HPDE6-E6E7 (cell line): ENCODE results near the gene NEMF.
A peak's percentile ranks its signal among the peaks of the same experiment; 100 is the strongest.
"Not testable (repeated sequence)": the region's sequence is repeated elsewhere in the genome, so short reads cannot be mapped to it uniquely, and the experiment has no call there.

Experiments used
- DNase-seq: peaks from one replicate; pipeline ENCODE4 v3.0.0; 2011; ENCODE audit warnings: missing footprints; ENCODE audit errors: extremely low spot score

NEMF gene

DNA sequence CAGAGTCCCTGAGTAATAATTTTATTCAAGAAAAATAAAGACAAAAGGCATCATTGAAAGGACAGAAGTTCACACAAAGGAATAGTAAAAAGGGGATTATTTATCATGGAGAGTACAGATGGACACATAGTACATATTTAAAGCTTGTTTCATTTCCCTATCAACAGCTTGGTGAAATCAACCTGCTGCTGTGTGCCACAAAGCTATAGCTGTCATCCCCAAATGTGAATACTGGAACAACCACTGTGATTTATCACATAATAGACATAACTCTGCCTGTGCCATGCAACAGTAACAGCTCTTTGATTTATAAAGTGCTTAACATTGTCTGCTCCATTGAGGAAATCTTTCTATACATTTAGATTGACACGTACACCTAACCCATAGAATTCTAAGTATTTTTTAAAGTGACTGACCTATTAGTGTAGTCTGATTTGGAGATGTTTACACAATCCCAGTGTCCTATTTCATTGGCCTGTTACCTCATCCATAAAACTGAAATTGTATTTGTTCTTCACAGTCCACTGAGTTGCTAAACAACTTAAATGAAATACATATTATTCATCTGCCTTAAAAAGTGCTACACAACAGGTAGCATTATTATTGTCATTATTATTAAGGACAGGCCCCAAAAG, 3.3 kb downstream of the NEMF start:
- DNase-seq = no peak

DNA sequence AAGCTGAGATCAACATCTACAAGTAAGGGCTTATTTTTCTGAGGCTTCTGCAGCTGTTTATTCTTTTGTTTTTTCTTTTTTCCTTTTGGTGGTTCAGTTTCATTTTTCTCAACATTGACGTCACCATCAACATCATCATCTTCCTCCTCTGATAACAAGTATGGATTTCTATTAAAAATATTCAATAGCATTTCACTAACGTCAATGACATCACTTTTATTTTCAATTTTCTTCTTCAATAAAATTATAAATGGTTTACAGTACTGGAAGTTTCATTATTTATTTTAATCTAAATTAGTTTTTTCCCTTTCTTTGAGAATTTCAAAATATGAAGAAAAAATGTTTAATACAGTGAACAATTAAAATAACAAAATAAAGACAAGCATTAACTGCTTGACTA, 23.9 kb downstream of the NEMF start:
- DNase-seq = no peak

DNA sequence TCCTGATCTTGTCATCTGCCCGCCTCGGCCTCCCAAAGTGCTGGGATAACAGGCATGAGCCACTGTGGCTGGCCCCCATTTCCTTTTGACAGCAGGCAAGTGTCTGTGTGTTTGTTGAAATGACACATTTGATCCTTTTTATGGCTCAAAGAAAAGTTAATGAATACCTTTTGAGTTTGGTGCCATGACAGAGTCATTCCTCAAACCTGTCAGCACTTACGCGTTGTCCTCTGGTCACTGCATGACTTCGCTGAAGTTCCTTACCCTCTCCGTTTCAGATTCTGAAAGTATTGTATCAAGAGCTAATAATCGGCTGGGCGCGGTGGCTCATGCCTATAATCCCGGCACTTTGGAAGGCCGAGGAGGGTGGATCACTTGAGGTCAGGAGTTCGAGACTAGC, 32.4 kb downstream of the NEMF start:
- no peak for DNase-seq

DNA sequence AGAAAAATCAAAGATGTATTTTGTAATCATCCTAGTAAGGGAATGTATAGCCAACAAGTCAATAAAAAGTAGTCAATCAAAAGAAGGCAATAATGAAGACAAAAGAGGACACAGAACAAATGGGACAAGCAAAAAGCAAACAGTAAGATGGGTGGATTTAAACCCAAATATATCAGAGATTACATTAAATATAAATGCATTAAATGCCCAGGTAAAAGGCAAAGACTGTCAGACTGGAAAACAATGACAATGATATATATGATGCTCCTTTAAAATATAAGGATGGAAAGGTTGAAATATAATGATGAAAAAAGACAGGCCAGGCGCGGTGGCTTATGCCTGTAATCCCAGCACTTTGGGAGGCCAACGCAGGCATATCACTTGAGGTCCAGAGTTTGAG, 35.7 kb downstream of the NEMF start:
- DNase-seq = no peak

DNA sequence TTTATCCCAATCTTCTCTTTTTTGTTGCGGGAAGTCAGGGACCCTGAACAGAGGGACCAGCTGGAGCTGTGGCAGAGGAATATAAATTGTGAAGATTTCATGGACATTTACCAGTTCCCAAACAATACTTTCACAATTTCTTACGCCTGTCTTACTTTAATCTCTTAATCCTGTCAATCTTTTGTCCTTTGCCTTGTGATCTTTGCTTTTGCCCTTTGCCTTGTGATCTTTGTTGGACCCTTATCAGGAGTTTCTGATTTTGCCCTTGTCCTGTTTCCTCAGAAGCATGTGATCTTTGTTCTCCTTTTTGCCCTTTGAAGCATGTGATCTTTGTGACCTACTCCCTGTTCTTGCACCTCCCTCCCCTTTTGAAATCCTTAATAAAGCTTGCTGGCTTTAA, 36.5 kb downstream of the NEMF start:
- not testable (repeated sequence) for DNase-seq

DNA sequence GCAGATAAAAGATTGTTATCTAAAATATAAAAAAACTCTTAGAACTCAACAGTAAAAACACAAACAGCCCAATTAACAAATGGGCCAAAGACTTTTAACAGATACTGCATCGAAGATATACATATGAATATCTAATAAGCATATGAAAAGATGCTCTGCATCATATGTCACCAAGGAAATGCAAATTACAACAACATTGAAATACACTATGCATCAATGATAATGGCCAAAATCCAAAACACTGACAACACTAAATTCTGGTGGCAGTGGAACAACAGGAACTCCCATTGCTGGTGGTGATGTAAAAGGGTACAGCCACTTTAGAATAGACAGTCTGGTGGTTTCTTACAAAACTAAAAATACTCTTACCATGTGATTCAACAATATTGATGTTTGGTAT, 43.8 kb downstream of the NEMF start:
- no peak for DNase-seq

DNA sequence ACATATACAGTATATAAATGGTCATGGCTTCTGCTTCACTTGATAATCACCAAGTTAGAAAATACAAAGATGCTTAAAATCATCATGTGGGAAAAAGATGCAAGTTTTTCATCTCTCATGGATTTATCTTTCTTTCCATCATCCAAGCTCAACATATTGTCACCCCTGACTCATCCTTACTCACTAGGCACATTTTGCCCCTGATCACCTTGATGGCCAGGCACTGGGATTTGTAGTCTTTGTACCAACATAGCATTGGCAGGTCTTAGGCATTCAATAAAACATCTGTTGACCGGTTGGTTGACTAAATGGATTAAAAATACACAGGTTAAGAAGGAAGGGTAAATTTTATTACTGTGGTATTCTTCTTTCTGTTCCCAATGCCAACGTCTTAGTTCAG, 56.6 kb downstream of the NEMF start:
- DNase-seq = no peak

DNA sequence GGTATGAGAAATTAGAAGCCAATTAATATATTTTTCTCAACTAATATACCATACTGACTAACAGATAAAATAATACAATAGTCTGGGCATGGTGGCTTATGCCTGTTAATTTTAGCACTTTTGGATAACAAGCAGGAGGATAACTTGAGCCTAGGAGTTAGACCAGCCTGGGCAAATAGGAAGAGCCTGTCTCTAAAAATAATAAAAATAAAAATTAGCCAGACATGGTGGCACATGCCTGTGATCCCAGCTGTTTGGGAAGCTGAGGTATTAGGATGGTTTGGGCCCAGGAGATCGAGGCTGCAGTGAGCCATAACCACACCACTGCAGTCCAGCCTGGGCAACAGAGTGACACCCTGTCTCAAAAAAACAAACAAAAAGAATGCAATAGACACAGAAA, 60.0 kb downstream of the NEMF start:
- no peak for DNase-seq

DNA sequence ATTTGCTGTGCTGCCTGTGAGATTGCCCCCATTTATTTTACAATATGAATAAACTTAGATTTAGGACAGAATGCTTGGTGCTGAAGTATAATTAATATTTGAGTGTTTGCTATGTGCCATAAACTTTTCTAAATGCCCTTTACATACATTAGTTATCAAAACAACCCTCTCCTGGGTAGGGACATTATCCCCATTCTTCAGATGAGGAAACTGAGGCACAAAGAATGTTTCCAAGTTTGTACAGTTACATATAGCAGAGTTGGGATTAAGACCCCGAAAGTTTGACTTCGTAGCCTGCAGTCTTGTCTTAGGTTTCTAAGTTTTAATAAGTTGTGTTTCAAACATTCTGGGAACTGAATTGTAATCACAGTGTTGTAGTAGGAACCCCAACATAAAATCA, 66.3 kb downstream of the NEMF start:
- DNase-seq = no peak

DNA sequence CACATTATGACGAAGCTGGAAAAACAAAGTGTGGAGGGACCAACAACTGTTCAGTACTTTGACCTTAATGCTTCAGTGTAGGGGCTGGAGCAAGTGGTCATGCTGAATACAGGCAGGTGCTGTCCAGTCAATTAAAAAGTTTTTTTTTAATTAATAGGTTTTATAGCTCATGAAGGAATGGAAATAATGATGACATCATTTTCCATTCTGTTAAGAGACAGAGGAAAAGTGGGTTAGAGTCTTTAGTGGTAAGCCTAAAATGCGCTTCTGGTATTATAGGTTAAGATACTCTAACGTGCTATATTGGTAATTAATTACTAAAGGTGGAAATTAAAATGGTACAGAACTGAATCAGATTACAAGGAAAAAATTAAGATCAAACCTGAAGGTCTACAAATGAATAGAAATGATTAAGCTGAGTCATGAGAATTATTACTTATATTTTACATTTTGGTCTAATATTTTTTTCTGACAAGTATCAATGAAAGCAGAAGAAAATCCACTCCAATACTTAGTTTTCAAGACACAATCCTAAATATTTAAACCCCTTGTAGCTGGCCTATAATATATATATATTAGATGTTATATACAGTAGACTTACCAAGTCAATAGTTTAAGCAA, 69.1 kb downstream of the NEMF start:
- DNase-seq = no peak

DNA sequence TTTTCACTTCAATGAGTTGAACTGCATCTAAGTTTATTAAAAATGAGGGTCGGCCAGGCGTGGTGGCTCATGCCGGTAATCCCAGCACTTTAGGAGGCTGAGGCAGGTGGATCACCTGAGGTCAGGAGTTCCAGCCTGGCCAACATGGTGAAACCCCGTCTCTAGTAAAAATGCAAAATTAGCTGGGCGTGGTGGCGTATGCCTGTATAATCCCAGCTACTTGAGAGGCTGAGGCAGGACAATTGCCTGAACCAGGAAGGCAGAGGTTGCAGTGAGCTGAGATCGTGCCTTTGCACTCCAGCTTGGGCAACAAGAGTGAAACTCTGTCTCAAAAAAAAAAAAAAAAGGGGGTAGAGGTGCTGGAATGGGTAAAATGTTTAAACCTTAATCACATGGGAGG, 71.5 kb downstream of the NEMF start:
- DNase-seq = not testable (repeated sequence)

DNA sequence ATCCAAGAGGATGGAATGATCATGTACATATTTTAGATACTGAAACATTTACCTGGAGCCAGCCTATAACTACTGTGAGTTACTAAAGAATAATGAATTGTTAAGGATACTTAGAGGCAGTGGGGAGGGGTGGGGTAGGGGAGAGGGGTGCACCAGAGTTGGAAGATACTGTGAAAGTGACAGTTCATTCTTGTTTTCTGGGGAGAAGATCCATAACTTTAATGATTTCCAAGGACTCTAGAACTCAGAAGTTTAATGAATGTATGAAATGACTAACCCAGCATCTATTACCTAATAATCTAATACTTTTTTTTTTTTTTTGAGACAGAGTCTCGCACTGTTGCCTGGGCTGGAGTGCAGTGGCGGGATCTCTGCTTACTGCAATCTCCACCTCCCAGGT, 74.2 kb downstream of the NEMF start:
- no peak for DNase-seq

DNA sequence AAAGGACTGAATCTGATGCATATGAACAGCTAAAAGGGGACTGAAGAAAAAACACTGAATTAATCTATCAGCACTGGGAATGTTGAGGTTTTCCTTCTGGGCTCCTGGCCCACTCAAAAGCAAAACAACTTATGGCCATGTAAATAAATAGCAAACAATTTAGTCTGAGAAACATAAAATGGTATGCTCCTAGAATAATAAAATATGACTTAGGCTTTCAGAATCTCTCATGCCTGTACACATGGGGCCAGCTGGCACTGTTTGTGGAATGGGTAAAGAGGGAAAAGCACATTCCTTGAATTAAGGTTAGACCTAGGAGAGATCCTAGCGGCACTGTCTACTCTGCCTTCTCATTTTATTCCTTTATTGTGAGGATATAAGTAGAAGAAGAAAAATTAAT, 78.5 kb downstream of the NEMF start:
- no peak for DNase-seq

DNA sequence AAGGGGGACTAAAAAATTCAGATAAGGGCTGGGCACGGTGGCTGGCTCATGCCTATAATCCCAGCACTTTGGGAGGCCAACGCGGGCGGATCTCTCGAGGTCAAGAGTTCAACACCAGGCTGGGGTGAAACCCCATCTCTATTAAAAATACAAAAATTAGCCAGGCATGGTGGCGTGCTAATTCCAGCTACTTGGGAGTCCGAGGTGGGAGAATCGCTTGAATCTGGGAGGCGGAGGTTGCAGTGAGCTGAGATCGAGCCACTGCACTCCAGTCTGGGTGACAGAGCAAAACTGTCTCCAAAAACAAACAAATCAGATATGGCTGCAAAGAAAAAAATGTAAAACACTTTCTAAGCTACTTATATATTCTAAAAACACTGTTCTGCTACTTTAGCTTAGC, 80.9 kb downstream of the NEMF start:
- DNase-seq = not testable (repeated sequence)

DNA sequence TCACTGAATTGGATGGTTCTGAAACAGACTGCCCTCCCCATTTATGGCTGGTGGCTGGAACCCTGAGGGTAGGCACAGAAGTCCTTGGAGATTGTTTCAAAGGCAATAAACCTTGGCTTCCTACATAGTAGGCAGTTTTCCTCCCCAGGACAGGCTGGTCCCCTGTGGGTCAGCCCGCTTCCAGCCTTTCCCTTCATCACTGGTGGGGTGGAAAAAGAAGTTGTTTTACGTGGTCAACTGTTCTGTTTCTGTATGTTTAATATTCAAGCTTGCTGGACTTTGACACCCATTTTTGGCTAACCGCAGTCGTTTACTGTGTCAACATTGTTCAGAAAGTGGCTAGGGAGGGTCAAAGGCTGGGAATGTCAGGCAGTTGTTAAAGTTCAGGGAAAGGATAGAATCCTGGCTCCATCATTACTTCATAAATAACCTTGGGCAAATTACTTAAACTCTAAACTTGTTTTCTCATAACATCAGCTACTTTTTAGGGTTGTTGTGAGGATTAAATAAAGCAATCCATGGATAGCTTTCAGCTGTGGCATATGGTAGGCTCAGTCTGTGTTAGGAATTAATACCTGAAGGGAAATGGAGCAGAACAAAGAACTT, 82.3 kb downstream of the NEMF start:
- no peak for DNase-seq

DNA sequence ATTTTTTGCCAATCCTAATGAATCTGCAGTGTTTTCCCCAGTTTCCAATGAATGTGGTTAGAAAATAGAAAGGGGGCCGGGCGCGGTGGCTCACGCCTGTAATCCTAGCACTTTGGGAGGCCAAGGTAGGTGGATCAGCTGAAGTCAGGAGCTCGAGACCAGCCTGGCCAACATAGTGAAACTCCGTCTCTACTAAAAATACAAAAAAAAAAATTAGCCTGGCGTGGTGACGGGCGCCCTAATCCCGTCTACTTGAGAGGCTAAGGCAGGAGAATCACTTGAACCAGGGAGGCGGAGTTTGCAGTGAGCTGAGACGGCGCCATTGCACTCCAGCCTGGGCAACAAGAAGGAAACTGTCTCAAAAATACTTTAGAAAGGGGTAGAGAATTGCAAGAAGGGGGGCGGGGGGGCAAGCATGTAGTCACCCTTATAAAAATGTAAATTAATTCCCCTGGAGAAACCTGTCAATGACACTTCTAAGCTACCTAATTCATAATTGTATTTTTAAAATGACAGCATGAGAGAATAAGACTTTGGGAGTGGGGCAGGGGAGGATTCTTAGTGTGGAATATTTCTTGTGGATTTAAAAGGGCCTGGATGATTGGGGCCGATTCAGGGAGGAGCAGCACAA, 82.9 kb downstream of the NEMF start:
- DNase-seq = no peak

DNA sequence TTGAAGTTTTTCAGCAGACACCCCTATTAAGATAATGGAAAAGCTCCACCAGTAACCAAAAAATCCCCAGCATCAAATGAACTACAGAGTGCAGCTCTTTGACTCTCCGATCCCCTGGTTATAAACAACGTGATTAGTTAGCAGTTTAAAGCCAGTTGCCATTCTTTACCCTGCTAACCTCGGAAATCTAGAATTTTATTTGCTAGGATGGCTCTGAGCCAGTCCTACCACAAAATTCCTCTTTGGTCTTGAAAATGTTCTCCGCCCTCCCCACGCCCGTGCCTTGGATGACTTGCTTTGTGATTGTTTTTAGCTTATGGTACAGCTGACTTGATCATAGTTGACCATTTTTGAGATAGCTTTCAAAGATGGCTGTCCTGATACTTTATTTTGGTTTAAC, 83.4 kb downstream of the NEMF start:
- DNase-seq = no peak

DNA sequence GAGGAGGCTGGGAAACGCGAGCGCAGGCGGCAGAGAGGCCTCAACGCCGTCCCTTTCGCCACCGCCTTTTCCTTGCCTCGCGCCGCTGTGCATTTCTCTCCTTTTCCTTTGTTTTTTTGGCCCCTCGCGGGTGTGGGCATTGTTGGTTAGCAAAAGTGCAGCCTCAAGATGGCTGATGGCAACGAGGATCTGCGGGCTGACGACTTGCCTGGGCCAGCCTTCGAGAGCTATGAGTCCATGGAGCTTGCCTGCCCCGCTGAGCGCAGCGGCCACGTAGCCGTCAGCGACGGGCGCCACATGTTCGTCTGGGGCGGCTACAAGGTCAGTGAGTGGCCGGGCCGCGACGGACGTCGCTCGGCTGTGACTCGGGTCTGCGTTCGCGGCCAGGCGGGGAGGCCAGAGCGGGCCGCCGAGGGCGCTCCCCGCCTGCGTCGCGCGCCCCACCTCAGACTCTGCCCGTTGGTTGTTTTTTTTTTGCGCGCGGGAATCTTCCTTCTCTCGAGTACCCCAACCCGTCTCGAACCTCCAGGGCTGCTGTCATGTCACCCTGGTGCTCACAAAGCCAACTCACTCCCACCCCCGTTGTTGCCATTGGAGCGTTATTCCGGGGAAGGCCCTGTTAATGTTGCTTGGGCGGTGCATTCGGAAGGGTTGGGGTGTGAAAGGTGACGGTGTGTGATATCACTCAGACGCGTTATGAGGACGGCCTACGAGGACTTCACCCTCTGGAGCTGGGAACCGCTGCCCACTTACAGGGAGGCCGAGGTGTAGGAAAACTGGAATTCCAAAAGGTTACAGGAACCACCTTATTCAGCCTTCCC, 84.1 kb downstream of the NEMF start:
- peak; percentile 60 for DNase-seq

DNA sequence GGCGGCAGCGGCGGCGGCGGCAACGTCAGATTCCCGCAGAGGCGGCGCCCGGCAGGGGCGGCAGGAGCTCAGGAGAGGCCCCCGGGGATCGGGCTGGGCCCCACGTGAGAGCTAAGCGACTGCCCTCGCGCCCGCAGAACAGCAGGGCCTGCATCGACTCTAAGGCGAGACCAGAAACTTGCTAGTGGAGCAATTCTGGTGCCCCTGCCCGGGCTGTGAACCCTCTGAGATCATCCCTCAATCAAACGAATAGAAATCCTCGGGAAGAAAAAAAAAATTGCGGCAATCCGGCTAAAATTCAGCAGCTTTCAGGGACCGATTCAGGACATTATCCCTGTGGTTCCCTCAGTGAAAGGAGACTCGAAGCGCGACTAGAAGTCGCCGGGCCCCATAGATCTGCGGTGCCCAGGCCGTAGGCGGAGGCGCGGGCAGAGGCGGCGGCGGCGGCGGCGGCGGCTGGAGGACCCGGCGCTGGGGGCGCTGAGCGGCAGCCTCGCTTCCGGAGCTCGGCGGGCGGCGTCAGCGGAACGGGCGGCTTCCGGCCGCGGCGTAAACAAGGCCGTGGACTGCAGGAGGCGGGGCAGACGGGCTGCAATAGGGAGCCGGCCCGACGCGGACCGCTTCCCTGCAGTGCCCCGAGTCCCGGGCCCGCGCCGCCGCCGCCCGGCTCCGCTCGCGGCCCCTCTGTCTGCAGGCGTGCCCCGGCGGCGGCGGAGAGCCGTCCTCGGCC, 84.9 kb downstream of the NEMF start, which contains the start of gene KLHDC2:
TSS of gene KLHDC2 (plus strand) at position 583 of the 730 bp plus-strand sequence. CDS start 316 bp downstream, outside the sequence.
- peak; percentile 72 for DNase-seq

DNA sequence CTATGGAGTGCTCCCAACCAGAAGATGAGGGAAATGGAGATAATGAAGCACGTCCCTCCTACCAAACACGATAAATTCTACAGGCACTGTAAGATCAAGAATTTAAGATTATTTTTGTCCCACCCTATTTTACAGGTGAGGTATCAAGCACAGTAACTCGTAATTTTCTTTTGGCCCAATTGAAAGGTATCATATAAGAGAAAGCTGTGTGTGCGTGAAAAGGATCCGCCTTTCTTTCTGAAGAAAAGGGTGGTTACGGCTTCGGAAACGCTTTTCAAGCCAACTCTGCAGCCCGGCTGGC, 85.4 kb downstream of the NEMF start:
- DNase-seq = no peak

DNA sequence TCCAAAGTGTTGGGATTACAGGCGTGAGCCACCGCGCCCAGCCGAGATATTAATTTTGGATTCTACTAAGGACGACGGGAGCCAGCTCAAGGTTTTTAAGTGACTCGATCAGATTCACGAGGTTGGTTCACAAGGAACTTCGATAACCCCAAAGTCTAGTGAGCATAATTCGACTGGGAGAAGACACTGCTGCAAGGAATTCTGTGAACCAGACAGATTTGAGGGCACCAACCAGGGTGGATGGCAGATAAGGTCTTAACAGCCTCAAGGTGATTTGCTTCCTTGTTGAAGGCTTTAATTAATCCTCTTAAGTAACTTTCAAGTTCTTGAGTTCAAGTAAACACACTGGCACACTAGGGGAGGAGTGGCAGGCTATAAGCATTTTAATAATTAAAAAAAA, 85.7 kb downstream of the NEMF start:
- no peak for DNase-seq
